MM.1S (cell line): ENCODE results near the gene TSPAN9.

Experiments used
- DNase-seq: peaks from one replicate; pipeline ENCODE4 v3.0.0-alpha.2; 2015
- H2AFZ ChIP-seq: fragments of 300-600 bp; sonication (generic); 2 replicates; pipeline ENCODE4 v1.6.0; 2016; ENCODE audit warnings: antibody characterized with exemption, low read length
- H3F3A ChIP-seq: fragments of 300-600 bp; sonication (generic); 2 replicates; pipeline ENCODE4 v1.6.1; 2016; ENCODE audit warnings: mild to moderate bottlenecking, antibody characterized with exemption, low read length, moderate library complexity, mixed read lengths; ENCODE audit not compliant: insufficient read depth
- H3K27ac ChIP-seq: fragments of 300-600 bp; sonication (generic); 2 replicates; pipeline ENCODE4 v1.5.1; 2016; ENCODE audit warnings: mild to moderate bottlenecking, low read length
- H3K27me3 ChIP-seq: fragments of 300-600 bp; sonication (generic); replicated peaks from 2 replicates; pipeline ENCODE4 v1.6.0; 2016; ENCODE audit warnings: low read length; ENCODE audit not compliant: insufficient read depth
- H3K36me3 ChIP-seq: fragments of 300-600 bp; sonication (generic); replicated peaks from 2 replicates; pipeline ENCODE4 v1.6.1; 2016; ENCODE audit warnings: mild to moderate bottlenecking, low read length, mixed read lengths; ENCODE audit not compliant: insufficient read depth
- H3K4me1 ChIP-seq: fragments of 300-600 bp; sonication (generic); 2 replicates; pipeline ENCODE4 v1.6.1; 2016; ENCODE audit warnings: low read length, mixed read lengths
- H3K4me2 ChIP-seq: fragments of 300-600 bp; sonication (generic); 2 replicates; pipeline ENCODE4 v1.6.0; 2016; ENCODE audit warnings: low read depth, low read length
- H3K4me3 ChIP-seq: fragments of 300-600 bp; sonication (generic); 2 replicates; pipeline ENCODE4 v1.5.1; 2016; ENCODE audit warnings: low read length, mixed read lengths
- H3K79me2 ChIP-seq: fragments of 300-600 bp; sonication (generic); 2 replicates; pipeline ENCODE4 v1.6.1; 2016; ENCODE audit warnings: mixed run types, low read length, mixed read lengths
- H3K9ac ChIP-seq: fragments of 300-600 bp; sonication (generic); 2 replicates; pipeline ENCODE4 v1.6.1; 2016; ENCODE audit warnings: low read length, mixed read lengths
- H3K9me2 ChIP-seq: fragments of 300-600 bp; sonication (generic); replicated peaks from 2 replicates; pipeline ENCODE4 v1.6.1; 2016; ENCODE audit warnings: mild to moderate bottlenecking, low read length, mixed read lengths; ENCODE audit not compliant: insufficient read depth
- H3K9me3 ChIP-seq: fragments of 300-600 bp; sonication (generic); replicated peaks from 2 replicates; pipeline ENCODE4 v1.6.1; 2016; ENCODE audit warnings: mild to moderate bottlenecking, low read length, mixed read lengths; ENCODE audit not compliant: insufficient read depth
- H4K20me1 ChIP-seq: fragments of 300-600 bp; sonication (generic); 2 replicates; pipeline ENCODE4 v1.6.1; 2016; ENCODE audit warnings: mild to moderate bottlenecking, low read length, moderate library complexity, mixed read lengths; ENCODE audit not compliant: insufficient read depth
- EZH2 ChIP-seq: fragments of 300-600 bp; sonication (generic); optimal IDR thresholded peaks from 2 replicates; pipeline ENCODE3; 2017; ENCODE audit warnings: low read depth, mild to moderate bottlenecking, antibody characterized with exemption, low read length, mixed read lengths
- EZH2phosphoT487 ChIP-seq: fragments of 300-600 bp; sonication (generic); IDR thresholded peaks from 2 replicates; pipeline ENCODE4 v1.6.1; 2018; ENCODE audit warnings: antibody characterized with exemption, low read length
- TF ChIP-seq, protein P1 (sequence below): fragments of 300-600 bp; sonication (generic); IDR thresholded peaks from 2 replicates; pipeline ENCODE4 v1.5.1; 2016; ENCODE audit warnings: antibody characterized with exemption, low read length, mixed read lengths

The TSPAN9 gene

DNA sequence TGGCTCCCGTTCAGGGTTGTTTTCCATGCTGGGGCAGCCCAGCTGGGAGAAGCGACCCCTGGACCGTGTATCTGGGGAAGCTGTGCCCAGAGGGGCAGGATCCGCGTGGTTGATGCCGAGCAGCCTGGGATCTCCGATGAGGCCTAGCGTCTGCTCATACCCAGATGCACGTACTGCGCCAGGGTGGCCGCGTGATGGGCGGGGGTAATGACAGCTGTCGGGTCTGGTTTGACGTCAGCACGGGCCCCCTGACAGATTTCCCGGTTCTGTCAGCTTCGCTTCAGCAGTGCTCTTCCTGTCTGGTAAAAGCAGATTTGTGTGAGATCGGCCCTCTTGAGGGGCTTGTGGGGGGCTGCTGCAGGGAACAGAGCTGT is 147.3 kb downstream of the TSPAN9 start:
- Histone ChIP-seq H3K79me2 (no peaks in the 10 kb centered on the region), H3K27ac (no peak overlapping the region), H4K20me1 (no peaks in the 10 kb centered on the region), H3F3A (no peaks in the 10 kb centered on the region), H3K9ac (no peak overlapping the region), H3K4me1 (no peaks in the 10 kb centered on the region), H3K4me2 (no peak overlapping the region), H3K27me3 (peaks cover 91% of the 10 kb centered on the region), H3K36me3 (no peaks in the 10 kb centered on the region), H3K9me3 (no peaks in the 10 kb centered on the region), H2AFZ (no peak overlapping the region), H3K4me3 (no peak overlapping the region), H3K9me2 (no peaks in the 10 kb centered on the region)
- TF ChIP-seq, protein P1, sequence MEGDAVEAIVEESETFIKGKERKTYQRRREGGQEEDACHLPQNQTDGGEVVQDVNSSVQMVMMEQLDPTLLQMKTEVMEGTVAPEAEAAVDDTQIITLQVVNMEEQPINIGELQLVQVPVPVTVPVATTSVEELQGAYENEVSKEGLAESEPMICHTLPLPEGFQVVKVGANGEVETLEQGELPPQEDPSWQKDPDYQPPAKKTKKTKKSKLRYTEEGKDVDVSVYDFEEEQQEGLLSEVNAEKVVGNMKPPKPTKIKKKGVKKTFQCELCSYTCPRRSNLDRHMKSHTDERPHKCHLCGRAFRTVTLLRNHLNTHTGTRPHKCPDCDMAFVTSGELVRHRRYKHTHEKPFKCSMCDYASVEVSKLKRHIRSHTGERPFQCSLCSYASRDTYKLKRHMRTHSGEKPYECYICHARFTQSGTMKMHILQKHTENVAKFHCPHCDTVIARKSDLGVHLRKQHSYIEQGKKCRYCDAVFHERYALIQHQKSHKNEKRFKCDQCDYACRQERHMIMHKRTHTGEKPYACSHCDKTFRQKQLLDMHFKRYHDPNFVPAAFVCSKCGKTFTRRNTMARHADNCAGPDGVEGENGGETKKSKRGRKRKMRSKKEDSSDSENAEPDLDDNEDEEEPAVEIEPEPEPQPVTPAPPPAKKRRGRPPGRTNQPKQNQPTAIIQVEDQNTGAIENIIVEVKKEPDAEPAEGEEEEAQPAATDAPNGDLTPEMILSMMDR, result no peak
- TF ChIP-seq EZH2phosphoT487 (no peak), EZH2 (no peak)
- DNase-seq, result no peak

DNA sequence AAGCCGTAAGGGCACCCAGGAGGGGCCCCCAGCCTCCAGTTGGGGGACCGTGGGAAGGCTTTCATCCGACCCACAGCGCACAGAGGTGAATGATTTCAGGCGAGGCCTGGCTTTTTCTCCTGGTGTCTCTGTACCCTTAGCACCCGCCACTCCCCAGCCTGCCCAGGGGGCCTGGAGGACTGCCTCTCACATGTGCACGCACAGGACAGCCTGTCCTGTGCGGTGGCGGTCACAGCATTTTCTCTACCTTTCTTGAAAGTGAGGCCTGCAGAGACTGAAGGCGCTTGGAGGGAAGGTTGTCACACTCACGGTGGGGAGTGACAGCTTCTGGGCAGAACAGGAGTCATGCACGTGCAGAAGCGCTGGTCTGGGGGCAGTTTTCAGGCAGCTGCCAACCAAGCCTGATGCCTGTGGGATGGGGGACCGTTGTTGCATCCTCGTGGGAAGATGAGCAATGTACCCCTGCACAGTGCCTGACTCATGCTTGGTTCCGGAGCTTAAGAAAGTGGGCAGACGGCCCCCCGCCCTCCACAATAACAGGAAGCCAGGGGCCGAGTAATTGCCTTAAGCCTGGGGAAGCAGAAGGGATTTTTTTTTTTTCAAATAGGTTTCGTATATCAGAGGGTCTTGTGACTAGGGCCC is 148.1 kb downstream of the TSPAN9 start:
- TF ChIP-seq EZH2phosphoT487 (no peak), EZH2 (no peak)
- TF ChIP-seq, protein P1, result no peak

DNA sequence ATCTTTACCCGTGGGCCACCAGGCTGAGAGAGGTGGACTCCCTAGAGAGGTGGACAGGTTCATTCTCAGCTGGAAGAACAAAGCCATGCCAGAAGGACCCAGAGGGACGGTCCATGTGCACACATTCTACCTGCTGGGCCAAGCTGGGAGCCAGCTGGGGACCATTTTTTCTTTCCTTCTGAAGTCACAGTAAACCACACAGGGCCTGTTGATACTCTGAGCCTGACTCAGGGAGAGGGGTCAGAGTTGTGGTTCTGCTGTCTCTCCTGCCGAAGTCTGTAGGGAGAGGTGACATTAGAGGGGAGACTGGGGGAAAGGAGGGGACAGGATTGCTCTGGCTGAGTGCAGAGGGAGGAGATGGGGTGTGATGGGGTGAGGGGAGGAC is 148.6 kb downstream of the TSPAN9 start:
- no peak for TF ChIP-seq EZH2
- TF ChIP-seq, protein P1, result no peak
- TF ChIP-seq EZH2phosphoT487, result no peak
- H4K20me1 ChIP-seq, result no peaks in the 10 kb centered on the region
- H3K4me1 ChIP-seq, result no peaks in the 10 kb centered on the region
- H3F3A ChIP-seq, result no peaks in the 10 kb centered on the region
- no peaks in the 10 kb centered on the region for H3K79me2 ChIP-seq
- no peak for DNase-seq
- H2AFZ ChIP-seq, result no peak overlapping the region
- H3K9ac ChIP-seq, result no peak overlapping the region
- H3K27ac ChIP-seq, result no peak overlapping the region
- no peak overlapping the region for H3K4me2 ChIP-seq
- H3K9me2 ChIP-seq, result no peaks in the 10 kb centered on the region
- H3K4me3 ChIP-seq, result no peak overlapping the region
- no peaks in the 10 kb centered on the region for H3K9me3 ChIP-seq
- H3K36me3 ChIP-seq, result no peaks in the 10 kb centered on the region
- H3K27me3 ChIP-seq, result peaks cover 93% of the 10 kb centered on the region

More for the DNA sequence above, 148.1 kb downstream of the TSPAN9 start:
- Histone ChIP-seq H3F3A (no peaks in the 10 kb centered on the region), H3K4me1 (no peaks in the 10 kb centered on the region), H3K79me2 (no peaks in the 10 kb centered on the region), H3K9me3 (no peaks in the 10 kb centered on the region), H3K27ac (no peak overlapping the region), H3K9me2 (no peaks in the 10 kb centered on the region), H4K20me1 (no peaks in the 10 kb centered on the region), H2AFZ (no peak overlapping the region), H3K4me3 (no peak overlapping the region), H3K27me3 (peaks cover 93% of the 10 kb centered on the region), H3K36me3 (no peaks in the 10 kb centered on the region), H3K4me2 (no peak overlapping the region), H3K9ac (no peak overlapping the region)
- DNase-seq, result no peak
